RPMI8226 (cell line): ENCODE data around the gene PDE4B.
A peak's percentile ranks its signal among the peaks of the same experiment; 100 is the strongest.
"Not testable (repeated sequence)": the region's sequence is repeated elsewhere in the genome, so short reads cannot be mapped to it uniquely, and the experiment has no call there.

Source experiments
- DNase-seq: peaks from one replicate; pipeline ENCODE4 v3.0.0-alpha.2; 2015

PDE4B gene

DNA sequence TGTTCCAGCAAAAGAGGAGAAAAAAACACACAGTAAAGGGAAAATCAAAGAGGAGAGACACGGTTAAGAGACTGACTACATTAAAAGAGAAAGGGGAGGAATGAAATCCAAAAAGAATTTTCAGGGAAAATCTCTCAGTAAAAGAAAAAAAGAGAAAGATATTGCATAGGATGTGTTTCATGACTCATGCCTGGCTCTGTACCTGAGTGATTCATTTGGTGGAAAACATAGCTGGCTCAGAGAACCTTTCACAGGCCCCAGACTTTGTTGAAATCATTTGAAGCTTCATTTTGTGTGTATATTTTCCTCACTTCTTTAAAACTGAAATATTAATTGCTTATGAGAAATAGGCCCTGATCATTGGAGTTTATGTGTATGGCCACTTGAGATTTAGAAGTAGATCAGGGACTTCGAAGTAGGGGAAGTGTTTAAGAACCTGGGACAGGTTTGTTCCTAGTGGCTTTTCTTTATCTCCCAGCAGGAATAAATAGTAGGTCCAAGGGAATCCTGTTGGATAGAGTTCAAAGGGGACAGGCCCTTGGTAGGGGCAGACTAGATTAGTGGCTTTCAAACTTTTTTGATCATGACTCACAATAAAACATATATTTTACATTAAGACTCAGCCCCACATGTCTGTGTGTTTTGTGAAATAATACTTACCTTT, 502.1 kb downstream of the PDE4B start:
- DNase-seq: no peak

GRCh38 chr1:66295803-66296202, 503.1 kb downstream of the PDE4B start:
- no peak for DNase-seq

DNA sequence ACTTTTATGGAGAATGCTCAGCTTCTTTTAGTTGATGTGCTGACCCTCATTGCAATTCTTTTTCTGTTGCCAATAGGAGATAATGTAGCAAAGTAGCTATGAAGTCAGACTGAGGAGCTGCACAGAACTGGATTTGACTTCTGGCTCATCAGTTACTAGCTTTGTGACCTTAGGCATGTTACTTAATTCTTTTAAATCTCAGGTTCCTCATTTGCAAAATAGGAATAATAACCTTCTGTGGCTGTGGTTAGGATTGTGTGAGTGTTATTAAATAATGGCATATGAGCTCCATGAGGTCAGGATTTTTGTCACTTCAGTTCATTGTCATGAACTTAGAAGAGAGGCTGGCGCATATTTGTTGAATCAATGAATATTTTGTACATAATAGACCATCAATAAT, 503.7 kb downstream of the PDE4B start:
- no peak for DNase-seq

DNA sequence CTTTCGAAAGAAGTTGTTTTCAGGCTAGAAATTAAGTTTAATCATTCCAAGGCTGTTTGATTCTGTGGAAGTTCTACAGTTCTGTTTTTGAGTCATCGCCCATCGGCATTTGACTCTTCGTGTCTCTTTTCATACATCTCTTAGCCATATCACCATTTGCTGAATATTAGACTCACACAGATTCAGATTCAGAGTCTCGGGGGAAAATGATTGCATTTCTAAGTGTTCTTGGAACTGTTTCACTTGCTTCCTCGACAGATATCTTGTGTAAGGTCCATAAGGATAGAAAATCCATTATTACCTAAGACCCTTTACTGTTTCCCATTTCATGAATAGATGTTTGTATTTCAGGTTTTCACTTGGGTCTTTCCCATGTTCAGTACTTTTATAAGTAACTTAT, 504.3 kb downstream of the PDE4B start:
- DNase-seq: no peak

DNA sequence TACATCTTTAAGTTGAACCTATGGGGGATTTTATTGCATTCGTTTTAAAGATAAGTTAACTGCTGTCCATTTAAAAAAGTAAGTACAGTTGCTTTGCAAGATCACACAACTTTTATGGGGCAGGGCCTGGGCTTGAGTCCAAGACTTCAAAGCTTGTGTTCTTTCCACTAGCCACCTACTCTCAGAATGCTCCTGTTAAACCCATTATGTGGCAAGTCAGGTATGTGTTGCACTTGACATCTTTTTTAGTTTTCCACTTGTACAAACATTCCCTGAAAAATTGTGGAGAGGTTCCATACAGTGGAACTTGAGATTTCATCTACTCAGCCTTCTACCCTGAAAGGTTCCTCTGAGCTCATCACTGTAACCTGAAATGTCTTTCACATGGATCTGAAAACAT, 505.8 kb downstream of the PDE4B start:
- peak; percentile 19 for DNase-seq

DNA sequence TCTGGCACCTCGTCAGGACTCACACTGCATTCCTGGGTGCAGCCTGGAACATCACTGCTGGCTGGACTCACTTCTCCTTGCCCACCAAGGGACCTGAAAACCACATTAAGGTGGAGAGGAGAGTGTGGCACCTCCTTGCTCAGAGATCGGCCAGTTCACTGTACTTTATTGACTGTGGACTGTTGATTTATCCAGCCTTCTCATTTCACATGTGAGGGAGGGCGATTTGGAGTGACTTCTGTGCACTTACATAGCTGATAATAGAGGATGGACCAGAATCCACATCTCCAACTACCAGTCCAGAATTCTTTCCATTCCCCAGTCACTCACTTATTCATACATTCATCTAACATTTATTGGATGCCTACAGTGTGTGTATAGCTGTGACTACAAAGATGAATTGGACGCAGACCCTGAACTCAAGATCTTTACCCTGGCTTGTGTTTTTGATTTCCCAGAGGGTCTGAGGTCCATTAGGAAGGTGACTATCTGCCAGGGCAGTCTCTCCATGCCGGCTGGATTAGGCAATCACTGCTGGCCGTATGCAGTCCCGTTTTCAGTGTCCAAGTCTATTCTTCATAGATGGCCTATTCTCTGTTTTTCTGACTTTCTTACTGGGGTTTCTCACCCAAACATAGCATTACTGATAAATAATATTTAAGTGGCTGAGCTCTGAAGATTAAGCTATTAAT, 507.7 kb downstream of the PDE4B start:
- DNase-seq: no peak

- peak; percentile 11 for DNase-seq
Observed at GRCh38 chr1:66300972-66301451, 508.3 kb downstream of the PDE4B start.

DNA sequence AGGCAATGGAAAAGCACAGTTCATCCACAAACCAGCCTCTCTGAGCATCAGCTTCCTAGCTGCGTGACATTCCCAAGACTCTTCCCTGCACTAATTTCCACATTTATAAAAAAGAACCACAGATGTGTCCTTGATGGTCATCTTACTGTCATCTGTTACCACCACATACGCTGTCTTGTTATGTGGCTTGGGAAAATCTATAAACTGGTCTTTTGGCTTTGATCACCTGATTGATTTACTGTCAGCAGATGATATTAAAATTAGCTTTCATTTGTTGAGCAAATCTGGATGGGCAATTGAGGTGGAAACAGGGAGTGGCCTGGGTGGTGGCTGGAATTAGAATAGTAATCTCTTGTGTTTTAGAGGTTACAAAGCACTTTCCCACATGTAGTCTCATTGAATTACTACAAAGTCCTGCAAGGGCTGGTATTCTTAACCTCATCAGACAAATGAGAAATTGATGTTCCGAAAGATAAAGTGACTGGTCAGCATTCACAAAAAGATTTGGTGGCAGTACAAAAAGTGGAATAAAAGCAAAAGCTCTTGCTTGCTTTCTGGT, 509.6 kb downstream of the PDE4B start:
- no peak for DNase-seq

DNA sequence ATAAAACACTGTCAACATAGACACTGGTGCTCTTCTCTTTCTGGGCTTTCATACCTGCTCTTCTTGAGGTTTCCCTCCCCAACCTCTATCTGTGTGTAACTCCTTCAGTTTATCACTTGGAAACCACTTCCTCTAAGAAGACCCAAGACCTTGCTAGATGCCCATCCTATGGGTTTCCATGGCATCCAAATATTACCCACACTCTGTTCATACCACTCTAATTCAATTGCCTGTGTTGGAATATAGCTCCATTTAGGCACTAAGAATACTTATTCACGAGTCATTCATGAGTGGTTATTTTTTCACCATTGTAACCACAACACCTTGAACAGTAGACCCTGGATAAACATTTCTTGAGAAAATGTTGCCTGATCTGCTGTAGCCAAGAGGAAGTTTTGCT, 510.1 kb downstream of the PDE4B start:
- no peak for DNase-seq

GRCh38 chr1:66303646-66304045, 511.0 kb downstream of the PDE4B start:
- no peak for DNase-seq

DNA sequence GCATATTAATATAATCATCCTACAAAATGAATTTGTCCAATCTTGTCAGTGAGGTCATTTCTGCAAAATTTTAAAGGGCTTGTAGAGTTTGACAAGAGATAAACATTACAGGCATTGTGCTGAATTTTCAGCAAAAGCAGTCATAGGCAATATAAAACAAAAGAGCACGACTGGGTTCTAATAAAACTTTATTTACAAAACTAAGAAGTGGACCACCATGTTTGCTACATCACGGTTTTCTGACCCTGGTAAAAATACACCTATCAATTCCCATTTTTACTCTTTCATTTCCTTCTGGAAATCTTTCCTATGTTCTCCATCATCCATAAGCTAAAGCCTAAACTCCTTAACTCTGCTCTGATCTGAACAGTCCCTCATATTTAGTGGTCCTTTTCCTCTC, 511.4 kb downstream of the PDE4B start:
- DNase-seq: no peak

DNA sequence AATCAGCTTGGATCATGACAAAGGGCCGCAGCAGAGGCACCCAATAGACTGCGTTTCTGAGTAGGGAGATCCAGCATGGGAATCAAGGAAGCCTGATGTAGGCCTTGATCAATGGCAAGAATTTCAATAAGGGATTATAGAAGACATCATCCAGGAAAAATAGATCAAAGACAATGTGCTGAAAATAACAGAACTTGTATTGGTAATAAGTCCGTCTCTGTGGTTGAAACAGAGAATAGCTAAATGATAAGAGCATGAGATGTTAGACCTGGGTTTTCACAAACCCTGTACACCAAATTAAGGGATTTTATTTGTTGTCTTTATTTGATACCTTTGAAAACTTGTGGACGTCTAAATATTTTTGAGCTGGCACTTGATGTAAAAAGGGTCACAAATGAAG, 513.2 kb downstream of the PDE4B start:
- no peak for DNase-seq

DNA sequence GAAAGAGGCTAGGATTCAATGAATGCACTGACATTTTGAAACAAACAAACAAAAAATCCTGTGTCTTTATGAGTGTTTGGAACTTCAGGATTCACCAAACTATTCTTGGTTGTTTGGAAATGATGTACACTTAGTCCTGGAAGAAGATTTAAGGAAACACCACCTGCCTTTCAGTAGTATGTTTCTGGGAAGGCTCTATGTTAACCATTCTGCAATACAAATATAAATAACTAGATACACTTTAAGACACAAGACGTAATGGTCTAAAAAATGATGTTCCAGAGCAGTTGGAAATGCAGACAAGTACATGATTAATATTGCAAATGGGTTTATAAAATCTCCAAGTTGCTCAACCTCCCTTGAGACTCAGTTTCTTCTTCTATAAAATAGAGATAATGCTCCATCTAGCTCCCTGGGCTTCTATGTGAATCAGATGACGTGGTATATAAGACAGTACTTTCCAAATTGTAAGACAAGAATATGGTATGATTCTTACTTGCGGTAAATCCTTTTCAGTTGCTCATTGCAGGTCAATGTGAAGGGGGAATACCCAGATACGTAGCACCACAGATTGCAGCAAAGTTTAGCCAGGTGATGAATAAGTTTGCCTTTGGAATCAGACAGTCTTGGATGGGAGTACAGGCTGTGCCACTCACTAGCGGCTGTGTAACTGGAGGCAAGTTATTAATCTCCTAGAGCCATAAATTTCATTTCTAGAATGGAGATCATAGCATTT, 516.5 kb downstream of the PDE4B start:
- DNase-seq: no peak

DNA sequence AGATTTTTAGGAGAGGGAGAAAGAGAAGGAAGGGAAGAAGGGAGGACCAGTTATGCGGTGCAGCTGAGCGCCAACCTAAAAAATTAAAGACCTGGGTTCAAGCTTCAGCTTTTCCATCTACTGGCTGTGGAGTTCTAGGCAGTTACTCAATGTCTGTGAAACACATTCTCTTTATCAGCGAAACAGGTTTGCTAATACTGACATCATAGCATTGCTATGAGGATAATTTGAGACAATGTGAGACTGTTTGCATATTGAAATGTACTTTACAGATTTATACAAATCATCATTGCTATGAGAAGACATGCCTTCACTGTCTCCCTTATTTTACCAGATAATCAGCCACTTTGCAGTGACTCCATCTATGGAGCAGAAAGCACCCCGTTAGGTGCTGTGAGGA, 518.4 kb downstream of the PDE4B start:
- DNase-seq: no peak

GRCh38 chr1:66311628-66312027, 518.9 kb downstream of the PDE4B start:
- DNase-seq: no peak

GRCh38 chr1:66312271-66312990, 519.7 kb downstream of the PDE4B start:
- DNase-seq: no peak

DNA sequence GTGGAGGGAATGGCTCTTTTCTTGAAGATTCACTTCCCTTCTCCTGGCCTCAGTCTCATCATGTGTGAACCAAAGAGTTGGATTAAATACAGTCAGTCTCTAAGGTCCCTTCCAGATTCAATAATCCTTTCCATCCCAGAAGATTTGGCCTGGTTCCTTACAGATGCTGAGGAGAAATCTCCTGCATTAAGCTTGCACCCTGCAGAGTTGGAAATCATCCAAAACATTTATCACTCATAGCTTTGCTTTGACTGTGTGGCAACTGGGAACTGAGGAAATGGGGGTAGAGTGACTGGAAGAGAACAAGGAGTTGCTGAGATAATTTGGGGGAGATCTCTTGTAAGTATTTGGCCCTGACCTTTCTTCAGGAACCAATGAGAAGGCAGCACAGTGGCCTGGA, 520.7 kb downstream of the PDE4B start:
- no peak for DNase-seq

DNA sequence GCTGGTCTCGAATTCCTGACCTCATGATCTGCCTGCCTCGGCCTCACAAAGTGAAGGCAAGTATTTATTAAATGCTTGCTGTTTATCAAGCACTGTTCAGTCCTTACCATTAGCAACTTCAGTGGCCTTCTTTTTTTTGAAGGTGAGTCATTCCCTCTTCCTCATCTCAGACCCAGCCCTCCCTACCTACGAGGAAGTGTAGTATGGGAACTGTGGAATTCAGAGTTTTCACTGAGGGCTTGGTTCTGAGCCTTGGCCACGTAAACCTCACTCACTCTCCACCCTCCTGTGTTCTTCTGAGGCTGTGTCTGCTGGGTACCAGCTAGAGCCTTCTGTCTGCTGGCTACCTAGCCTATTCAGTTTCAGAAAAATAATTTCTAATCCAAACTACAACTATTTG, 523.0 kb downstream of the PDE4B start:
- no peak for DNase-seq

DNA sequence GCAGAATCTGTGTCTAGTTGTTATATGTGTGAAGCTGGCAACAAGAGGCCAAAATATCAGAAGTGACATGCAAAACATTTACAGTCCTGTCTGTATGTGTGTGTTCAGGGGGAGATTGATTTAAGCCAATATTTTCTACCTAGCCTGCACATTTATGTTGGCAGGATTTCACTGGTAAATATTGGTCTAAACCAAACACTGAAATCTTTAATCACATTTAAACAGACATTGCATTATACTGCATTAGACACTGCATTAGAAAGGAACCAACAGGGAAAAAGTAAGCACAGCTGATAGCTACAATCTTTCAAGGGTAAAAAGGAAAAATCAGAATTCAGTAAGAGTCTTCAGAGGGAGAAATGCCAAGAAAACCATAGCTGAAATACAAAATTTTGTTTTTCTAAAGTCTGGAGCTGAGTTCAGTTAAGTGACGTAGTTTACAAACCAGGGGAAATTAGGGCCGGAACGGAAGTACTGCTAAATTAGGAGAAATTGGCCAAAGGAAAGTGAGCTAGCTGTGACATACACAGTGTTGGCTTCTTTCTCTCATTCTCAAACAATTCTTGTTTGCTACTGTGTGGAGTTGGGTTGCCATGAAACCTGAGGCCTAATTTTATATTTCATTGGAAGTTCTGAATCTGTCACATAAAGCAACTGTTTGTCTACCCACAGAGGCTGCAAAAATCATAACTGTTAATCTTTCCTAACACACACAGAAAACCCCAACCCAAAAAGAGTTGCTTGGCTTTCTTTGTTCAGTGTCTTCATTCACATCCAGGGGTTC, 524.0 kb downstream of the PDE4B start:
- no peak for DNase-seq

- DNase-seq: no peak
Observed at GRCh38 chr1:66317248-66317515, 524.5 kb downstream of the PDE4B start.

DNA sequence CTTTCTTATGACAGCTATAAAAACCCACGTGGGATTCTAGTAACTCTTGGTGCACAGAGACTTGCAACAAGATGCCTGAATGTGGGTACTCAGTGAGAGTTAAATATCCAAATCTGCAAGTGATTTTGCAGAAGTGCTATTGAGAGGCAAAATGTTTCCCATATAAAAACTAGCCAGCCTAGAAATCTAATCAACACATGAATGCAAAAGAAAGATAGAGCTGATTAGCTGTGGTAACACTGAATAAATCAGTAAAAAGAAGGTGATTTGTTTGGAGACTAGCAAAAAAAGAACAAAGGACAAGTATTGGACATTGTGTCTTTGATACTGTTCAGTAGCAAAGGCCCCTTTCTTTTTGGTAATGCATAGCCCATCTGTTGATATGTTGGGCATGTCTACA, 527.5 kb downstream of the PDE4B start:
- no peak for DNase-seq

DNA sequence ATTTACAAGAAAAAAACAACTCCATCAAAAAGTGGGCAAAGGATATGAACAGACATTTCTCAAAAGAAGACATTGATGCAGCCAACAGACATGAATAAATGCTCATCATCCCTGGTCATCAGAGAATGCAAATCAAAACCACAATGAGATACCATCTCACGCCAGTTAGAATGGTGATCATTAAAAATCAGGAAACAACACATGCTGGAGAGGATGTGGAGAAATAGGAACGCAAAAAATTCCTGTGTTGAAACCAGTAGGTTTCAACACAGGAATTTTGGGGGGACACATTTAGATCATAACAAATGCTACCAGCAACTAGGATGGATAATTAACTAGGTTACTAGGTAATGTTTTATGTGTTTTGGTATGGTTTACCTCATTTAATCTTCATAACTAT, 529.8 kb downstream of the PDE4B start:
- not testable (repeated sequence) for DNase-seq
